ENCODE measurements around the gene GMDS. TPM values are rescaled to one million over a fixed set of nuclear protein-coding genes. Genes with fewer than 3 reads are reported as not detected.
"Not testable (repeated sequence)": the region's sequence is repeated elsewhere in the genome, so short reads cannot be mapped to it uniquely, and the experiment has no call there.

GMDS gene
- total RNA-seq, 1 experiment from 2014 or later = 5.4 TPM

DNA sequence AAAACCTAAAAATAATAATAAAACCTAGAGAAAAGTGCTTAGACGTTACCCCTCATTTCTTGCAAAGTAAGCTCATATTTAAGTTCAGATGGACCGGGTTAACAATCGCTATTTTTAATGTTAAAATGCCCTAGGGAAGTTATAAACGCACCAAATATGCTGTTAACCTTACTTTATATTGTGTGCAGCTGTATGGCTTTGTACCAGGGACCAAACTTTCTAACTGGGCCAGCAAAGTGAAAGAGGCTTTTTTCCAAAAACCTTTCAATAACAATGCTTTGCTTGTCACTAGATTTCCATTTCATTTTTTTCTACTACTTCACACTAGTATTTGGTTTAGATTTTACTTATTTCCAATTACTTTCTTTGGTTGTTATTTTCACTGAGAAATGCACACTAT lies 387.2 kb downstream of the GMDS start:
- DNase-seq (ENCODE audit: low spot score) = no peak

DNA sequence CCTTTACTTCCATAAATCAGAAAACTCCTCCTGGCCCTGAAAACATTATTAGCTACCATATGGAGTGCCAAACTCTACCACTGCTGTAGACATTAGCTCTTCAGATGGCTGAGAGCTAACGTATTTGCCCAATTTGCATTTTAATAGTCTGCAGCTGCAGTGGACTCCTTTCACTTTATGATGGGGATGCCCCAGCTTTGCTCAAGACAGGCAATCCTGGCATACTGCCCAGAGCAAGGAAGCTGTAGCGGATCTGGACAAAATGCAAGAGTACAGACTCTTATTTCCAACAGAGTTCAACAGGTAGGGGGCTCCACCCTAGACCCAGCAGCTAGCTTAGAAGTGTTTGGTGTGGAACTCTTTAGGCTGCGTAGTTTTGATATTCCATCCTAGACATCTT lies 389.0 kb downstream of the GMDS start:
- DNase-seq (ENCODE audit: low spot score) = peak; percentile 69

DNA sequence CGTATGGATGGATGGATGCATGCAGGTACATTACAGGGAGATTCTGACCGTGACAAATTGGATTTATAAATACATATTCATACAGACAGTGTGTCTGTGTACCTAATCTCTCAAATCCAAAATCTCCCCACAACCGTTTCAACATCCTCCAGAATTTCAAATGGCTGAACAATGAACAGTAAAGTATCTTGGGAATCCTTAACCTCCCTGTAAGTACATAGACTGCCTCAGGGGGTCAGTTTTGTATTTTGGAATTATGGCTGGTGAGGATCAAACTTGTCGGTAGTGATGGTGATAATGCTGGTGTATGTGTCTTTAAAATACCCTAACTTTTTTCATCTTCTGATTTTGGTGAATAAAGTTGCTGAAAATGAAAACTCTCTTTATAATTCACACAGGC lies 389.5 kb downstream of the GMDS start:
- DNase-seq (ENCODE audit: low spot score) = no peak

DNA sequence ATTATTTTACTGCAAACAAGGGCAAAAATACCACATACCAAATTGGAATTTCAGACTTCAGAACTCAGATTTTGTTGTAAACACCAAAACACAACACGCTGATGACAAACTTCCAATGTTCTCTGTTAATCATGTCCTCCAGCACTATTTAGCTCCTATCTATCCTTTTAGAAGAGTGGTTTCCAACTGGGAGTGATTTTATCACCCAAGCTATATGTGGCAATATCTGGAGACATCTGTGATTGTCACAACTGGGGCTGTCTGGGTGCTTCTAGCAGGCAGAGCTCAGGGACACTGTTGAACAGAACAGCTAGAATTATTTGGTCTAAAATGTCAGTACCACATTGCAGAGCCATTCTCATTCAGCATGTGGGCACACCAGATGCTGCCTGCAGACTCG lies 391.1 kb downstream of the GMDS start:
- no peak for DNase-seq (ENCODE audit: low spot score)

DNA sequence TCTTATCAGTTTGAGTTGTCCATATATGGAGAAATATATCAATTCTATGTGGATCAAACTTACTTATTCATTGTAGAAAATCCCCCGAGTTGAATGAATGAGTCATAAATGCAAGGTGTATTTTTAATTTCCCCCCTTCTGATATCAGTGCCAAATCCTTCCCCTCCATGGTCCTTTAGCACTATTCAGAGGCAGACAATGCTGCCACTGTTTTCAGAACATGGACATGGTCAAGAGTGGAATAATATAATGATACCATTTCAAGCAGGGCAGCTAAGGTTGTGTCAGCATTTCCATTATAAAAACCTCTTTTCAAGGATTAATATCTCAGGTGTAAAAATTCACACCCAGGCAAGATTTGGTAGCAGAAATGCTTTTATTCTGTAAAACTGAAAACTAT lies 391.6 kb downstream of the GMDS start:
- no peak for DNase-seq (ENCODE audit: low spot score)

DNA sequence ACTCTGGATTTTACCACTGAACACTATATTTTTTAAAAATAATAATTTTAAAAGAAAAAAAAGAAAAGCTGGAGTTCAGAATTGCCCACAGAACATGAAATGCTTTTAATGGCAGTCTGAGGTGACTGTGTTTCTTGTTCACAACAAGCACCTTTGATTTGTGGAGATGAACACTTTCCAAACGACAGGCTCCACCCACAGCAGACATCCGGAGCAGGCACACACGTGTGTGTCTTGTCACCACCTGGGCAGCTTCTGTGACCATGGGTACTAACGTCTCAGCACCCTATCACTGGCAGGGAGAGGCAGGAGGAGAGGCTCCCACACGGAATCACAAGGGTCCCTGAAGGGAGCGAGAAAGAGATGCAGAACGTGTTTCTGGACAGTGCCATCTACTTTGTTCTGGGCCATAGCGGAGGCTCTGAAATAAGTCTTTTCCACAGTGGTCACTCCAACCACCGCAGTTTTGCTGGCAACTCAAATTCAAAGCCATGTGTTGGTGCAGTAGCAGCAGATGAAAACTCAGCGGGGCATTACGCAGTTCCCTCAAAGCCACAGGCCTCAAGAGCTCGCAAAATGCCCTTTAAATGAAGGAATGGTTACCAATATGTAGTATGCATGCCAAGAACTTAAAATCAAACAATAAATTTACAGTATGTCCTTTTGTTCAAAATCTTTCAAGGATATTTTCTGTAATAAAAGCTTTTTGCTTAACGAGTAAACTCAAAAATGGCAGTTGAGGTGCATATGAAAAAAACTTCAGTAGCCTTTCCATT lies 393.5 kb downstream of the GMDS start:
- DNase-seq (ENCODE audit: low spot score) = no peak

DNA sequence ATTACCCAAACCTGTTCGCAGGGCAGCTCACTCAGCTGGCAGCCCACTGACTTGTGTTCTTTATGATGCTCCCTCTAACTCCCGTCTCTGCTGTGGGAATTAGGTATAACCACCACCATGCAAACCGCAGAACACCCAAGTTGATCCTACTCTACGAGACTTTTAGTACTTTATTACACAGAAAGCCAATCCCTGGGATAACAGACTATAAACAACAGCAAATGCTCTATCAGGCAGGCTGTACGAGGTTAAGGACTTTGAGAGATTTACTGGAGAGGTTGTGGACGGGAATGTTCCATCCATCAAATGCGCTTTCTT lies 394.6 kb downstream of the GMDS start:
- no peak for DNase-seq (ENCODE audit: low spot score)

DNA sequence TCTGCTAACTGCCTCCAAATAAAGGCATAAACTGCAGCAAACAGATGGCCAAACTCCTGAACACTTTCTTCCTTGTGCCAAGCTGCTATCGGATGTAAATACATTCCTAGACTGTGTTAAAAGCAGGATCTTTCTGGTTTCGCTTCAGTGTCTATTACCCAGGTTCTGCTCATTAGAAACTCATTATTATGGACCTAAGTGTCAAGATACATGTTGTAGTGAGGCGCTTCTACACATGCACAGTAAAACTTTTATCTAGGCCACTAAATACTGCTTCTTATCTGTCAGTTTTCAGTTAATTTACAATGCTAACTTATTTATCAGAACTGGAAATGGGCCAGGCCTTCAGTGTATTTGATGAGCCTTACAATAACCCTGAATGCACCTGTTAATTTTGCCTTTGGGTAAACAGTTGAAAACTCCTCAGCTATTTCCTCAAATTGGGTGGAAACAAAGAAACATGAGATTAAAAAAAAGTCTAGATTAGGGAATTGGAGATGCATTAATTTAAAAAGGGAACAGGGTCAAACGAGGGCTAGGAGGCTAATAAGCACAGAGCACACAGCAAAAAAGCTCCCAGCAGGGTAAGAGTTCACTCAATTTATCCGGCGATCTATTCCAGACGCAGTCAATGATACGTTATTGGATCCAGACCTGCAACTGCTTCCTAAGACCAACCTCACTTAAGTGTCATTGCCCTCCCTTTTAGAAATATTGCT lies 395.1 kb downstream of the GMDS start:
- no peak for DNase-seq (ENCODE audit: low spot score)

DNA sequence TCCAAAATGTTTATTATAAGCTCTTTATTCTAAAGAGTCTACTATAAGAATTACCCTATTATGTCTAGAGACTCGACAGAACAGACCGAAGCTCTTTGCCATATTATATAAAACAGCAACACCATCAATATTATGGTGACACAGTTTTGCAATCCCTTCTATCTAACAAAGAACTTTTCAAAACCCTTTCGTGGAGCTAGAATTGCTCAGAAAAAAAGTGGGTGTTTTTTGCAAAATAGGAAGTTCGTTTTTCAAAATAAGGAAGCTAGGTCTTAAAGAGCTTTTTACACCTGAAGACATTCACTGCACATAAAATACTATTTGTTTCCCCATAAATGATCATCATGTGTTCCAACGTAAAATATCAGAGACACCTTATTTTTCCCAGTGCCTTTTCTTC lies 395.7 kb downstream of the GMDS start:
- DNase-seq (ENCODE audit: low spot score) = no peak

DNA sequence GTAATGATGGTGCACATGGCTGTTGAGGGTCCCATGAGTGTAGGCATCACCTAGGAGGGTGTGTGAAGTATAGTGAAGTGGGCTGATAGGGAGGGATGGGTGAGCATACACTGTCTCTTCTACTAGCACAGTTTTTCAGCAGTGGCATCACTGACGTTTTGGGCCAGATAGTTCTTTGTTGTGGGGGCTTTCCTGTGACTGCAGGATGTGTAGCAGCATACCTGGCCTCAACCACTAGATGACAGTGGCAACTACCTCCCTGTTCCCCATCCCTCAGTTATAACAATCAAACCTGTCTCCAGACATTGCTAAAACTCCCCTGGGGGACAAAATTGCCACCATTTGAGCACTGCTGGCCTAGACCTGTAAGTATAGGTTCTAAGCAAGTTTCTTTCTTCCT lies 396.7 kb downstream of the GMDS start:
- no peak for DNase-seq (ENCODE audit: low spot score)

DNA sequence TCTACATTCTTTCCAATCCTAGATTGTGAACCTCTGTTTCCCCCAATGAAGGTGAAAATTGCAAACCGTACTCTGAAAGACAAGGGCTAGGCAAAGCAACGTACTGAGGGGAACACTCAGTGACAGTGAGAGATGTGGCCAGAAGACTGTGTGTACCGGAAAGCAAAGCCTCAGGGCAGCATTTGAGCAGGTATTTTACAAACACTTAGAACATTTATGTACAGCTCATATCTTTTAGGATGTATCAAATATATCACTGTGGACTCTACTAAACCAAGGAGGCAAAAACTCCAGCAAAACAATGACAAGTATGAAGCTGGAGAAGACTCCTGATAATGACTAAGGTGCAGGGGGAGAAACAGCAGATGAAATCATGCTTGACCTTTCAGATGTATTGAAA lies 398.8 kb downstream of the GMDS start:
- DNase-seq (ENCODE audit: low spot score) = no peak

DNA sequence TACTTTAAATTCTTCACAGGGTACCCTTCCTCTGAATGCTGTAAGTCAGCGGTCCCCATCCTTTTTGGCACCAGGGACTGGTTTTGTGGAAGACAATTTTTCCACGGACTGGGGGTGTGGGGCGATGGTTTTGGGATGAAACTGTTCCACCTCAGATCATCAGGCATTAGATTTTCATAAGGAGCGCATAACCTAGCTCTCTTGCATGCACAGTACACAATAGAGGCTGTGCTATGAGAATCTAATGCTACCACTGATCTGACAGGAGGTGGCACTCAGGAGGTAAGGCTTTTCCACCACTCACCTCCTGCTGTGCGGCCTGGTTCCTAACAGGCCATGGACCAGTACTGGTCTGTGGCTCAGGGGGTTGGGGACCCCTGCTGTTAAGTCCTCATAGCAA lies 399.9 kb downstream of the GMDS start:
- DNase-seq (ENCODE audit: low spot score) = not testable (repeated sequence)

DNA sequence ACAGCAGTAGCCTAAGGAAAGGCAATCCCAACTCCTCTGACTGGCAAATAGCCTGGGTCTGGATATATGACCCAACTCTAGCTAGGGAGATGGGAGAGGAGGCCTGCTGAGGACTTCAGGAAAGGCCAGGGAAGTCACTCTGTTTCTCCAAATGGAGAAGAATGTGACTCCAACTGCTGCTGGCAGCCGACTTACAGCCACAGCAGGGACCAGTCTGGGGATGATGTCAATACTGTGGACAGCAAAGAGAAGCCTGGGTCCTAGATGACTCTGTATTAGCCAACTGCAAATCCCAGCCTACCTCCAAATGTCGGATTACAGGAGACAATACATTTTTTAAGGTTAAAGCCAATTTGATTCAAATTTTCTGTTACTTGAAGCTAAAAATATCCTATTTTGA lies 403.1 kb downstream of the GMDS start:
- DNase-seq (ENCODE audit: low spot score) = no peak

DNA sequence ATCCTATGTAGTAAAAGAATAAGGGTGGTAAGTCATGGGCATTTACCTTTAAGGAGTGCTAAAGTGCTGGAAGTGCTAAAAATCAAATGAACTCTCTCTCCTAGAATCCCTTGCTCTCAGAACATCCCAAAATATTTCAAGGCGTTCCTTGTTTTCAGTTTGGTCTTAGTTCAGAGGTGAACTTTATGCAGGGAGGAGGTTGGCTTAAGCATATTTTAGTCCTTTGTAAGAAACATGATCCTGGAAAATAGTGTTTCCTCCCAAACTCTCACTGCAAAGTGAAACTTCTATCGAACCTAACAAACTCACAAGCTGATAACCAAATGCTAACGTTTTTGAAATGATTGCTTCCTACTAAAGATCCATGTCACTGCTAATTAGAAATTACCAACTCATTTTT lies 404.3 kb downstream of the GMDS start:
- DNase-seq (ENCODE audit: low spot score) = no peak

DNA sequence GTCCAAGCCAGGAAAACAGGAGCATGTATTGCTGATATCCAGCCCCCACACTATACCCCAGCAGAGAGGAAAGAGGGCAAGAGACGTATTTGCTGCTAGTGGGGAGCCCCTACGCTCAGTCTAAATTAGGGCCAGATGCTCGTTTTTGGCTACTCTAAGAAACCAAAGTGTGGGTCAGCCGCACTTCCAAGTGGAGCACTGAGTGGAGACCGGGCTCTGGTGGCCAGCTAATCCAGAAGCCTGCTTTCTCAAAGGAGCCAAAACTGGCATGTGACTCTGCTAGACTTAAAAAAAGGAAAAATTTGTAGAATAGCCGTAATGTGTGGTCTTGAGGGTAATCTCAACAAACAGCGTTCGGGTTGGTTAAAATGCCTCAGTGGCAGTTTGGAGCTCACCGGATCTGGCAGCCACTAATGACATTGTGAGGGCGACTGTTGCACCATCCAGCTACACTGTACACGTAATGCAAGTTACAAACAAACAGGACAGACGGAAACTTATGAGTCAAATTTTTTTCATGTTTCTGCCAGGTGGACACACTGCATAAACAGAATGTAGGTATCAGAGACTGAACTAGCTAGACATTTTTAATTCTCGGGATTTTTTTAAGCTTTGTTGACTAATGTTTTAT lies 404.8 kb downstream of the GMDS start:
- no peak for DNase-seq (ENCODE audit: low spot score)

DNA sequence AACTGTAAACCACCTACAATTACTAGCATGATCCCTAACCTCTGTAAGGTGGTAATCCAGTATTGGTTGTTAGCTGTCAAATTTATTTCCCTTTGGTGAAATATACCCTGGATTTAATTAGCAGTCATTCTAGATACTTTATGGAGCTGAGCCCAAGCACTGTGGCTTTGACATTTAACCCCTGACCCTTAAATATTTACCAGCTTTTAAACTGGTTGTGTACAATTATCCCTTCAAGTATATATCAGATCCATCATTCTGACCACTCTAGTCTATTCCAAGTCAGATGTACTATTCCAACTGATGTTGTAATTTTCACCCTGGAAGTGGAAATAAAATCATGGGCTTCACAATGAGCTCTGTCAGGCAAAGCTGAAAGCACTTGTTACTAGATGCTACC lies 406.0 kb downstream of the GMDS start:
- DNase-seq (ENCODE audit: low spot score) = no peak

DNA sequence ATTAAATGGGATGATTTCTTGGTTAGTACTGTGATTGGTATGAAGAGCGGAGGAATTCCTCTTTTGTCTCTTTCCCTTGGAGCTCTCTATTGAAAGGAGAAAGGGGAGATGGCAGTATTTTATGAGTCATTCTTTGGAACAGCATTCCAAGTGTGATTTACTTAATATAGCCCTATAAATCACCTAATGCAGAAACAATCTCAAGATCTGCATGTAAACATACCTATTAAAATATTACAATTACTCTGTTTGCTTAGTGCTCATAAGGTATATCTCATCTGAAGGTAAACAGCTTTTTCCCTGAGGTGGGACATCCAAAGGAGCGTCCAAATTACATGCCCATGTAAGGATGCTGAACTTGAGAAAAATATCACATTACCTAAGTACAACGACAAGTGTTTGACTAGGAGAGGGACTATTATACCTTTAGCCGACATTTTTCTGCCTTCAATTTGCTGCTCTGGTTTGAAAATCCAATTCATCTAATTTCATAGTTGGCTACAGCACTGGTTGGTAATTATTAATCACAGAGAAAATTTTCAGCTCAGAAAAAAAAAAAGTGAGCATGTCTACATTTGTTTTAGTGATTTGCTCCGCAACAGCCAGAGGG lies 406.7 kb downstream of the GMDS start:
- DNase-seq (ENCODE audit: low spot score) = peak; percentile 63

DNA sequence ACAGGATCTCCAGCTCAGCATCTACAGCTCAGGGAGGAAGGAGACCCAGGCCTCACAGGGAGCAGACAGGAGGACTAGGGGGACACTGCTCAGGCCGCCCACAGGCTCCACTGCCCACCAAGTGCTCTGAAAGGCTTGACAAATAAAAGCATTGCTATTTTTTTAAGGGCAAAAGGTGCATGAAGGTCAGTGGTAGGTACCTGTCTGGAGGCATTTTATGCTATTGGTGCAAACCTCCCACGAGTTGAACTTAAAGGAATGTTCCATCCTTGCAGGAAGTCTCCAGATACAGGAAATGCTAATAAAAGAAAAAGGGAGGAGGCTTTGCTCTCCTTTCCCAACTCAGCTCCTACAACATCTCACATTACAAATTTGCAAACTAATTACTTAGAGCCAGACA lies 407.6 kb downstream of the GMDS start:
- DNase-seq (ENCODE audit: low spot score) = peak; percentile 19

DNA sequence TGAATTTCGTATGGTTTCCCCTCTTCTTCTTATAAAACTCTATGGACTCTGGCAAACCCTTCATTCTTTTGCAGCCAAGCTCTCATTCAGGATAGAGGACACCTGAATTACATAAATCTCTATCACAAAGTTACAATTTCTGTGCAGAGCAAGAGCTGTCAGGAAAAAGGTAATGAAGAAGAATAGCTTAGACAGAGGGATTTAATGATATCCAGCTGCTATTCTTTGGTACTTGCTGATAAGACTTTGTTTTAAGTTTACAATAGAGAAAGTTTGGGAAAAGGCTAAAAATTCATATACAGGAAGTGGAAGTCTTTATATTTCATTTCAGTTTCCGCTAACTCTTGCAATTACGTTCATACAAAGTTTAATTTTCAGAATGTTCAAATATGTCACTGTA lies 408.7 kb downstream of the GMDS start:
- no peak for DNase-seq (ENCODE audit: low spot score)

DNA sequence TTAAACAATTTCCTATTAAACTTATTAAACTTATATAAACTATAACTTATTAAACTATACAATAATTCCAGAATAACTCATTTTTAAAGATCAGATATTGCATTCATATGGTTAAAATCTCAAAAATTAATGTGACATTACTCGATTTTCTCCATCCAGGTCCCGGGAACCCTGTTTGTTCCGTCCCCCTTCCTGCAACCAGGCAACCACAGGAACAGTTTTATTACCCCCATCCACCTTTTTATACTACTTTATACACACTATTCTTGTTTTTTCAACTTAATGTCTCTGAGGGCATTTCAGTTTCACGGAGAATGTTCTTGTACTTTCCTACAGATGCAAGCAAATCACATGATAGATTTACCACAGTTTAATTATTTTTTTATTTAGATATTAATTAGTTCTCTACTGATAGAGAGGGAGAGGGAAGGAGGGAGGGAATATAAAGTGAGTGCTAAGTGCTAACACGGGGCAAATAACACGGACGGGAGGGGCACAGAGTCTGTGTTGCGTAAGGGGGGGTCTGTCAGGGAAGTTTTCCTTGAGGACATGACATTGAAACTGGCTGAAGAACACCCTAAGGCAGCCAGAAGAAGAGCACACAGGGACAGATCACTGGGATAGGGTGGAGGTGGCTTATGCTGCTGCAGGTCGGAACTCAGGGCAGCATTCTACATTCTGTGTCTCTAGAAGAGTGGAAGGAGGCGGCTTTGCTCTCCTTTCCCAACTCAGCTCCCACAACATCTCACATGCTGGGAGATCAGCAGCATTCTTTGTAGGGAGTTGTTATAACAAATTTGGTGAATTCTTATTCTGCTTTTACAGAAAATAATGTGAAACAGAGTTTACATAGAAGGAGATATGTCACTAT lies 410.5 kb downstream of the GMDS start:
- no peak for DNase-seq (ENCODE audit: low spot score)

DNA sequence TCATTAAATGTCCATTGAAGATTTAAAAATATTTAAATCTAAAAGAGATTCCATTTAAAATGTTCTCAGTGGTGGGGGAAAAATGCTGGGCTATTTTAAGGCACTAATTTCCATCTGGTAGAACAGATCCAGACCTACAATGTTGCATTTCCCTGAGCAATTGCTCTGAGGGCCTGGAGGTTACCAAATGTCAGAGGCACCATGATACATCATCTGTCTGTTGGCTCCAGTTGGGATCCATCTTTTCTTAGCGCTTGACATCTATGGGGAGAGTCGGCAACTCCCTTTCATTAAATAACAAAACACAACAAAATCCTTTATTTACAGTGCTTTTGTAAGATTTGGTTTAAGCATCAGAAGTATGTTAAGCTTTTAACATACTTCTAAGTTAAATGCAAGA lies 411.2 kb downstream of the GMDS start:
- no peak for DNase-seq (ENCODE audit: low spot score)
